GM21529 (cell line): ENCODE data around the gene ZDHHC14.

Experiments used
- ATAC-seq: cut with Tn5 transposase; IDR thresholded peaks from one replicate; pipeline ENCODE4 v1.9.1; 2021; ENCODE audit not compliant: unreplicated experiment

Gene ZDHHC14

GRCh38 chr6:157513619-157514485, 132.9 kb downstream of the ZDHHC14 start:
- no peak for ATAC-seq

- no peak for ATAC-seq
These were observed 133.9 kb downstream of the ZDHHC14 start for GRCh38 chr6:157514659-157515496.

GRCh38 chr6:157516319-157517026, 135.5 kb downstream of the ZDHHC14 start:
- ATAC-seq, result no peak

GRCh38 chr6:157517601-157518359, 136.8 kb downstream of the ZDHHC14 start:
- ATAC-seq, result no peak

GRCh38 chr6:157518397-157519250, 137.6 kb downstream of the ZDHHC14 start:
- ATAC-seq, result no peak

GRCh38 chr6:157519255-157520116, 138.5 kb downstream of the ZDHHC14 start:
- no peak for ATAC-seq

- ATAC-seq, result no peak
These were observed 139.1 kb downstream of the ZDHHC14 start for GRCh38 chr6:157520117-157520406.

GRCh38 chr6:157520596-157521361, 139.8 kb downstream of the ZDHHC14 start:
- ATAC-seq, result no peak

GRCh38 chr6:157521362-157522335, 140.7 kb downstream of the ZDHHC14 start:
- ATAC-seq, result no peak

GRCh38 chr6:157522472-157522871, 141.5 kb downstream of the ZDHHC14 start:
- no peak for ATAC-seq

- ATAC-seq, result no peak
These were observed 143.7 kb downstream of the ZDHHC14 start for GRCh38 chr6:157524735-157525134.

- no peak for ATAC-seq
These were observed 144.4 kb downstream of the ZDHHC14 start for GRCh38 chr6:157525292-157525889.

GRCh38 chr6:157525918-157526425, 145.0 kb downstream of the ZDHHC14 start:
- no peak for ATAC-seq

- ATAC-seq, result peak; percentile 63
These were observed 146.5 kb downstream of the ZDHHC14 start for GRCh38 chr6:157527471-157527907.

- no peak for ATAC-seq
These were observed 148.1 kb downstream of the ZDHHC14 start for GRCh38 chr6:157528931-157529653.

GRCh38 chr6:157529654-157530039, 148.7 kb downstream of the ZDHHC14 start:
- no peak for ATAC-seq
